Measurements from ENCODE around the gene SLC6A9.

SLC6A9 gene

GRCh38 chr1:44031252-44032169, at the start of gene SLC6A9:
TSS of gene SLC6A9 (minus strand) at chr1:44031462. CDS start at chr1:44024277, 7,185 bp downstream.
- no peak for FAIRE-seq
- DNase-seq (ENCODE audit: low spot score) = no peak

GRCh38 chr1:44079566-44079965, 48.3 kb upstream of the SLC6A9 start:
- FAIRE-seq = no peak
- DNase-seq (ENCODE audit: low spot score) = no peak

- no peak for FAIRE-seq
- no peak for DNase-seq (ENCODE audit: low spot score)
Observed at GRCh38 chr1:44078104-44078503, 46.8 kb upstream of the SLC6A9 start.

- DNase-seq (ENCODE audit: low spot score) (peak; percentile 28), FAIRE-seq (peak; percentile 33)
Observed at GRCh38 chr1:44077421-44077820, 46.2 kb upstream of the SLC6A9 start.

- DNase-seq (ENCODE audit: low spot score) = peak; percentile 88
- peak; percentile 98 for FAIRE-seq
Observed at GRCh38 chr1:44076066-44076465, 44.8 kb upstream of the SLC6A9 start.

GRCh38 chr1:44074415-44074814, 43.2 kb upstream of the SLC6A9 start:
- DNase-seq (ENCODE audit: low spot score) (no peak), FAIRE-seq (no peak)

- FAIRE-seq (no peak), DNase-seq (ENCODE audit: low spot score) (no peak)
Observed at GRCh38 chr1:44073528-44073927, 42.3 kb upstream of the SLC6A9 start.

GRCh38 chr1:44072821-44073220, 41.6 kb upstream of the SLC6A9 start:
- DNase-seq (ENCODE audit: low spot score) = no peak
- no peak for FAIRE-seq

GRCh38 chr1:44072204-44072603, 40.9 kb upstream of the SLC6A9 start:
- peak; percentile 87 for FAIRE-seq

DNA sequence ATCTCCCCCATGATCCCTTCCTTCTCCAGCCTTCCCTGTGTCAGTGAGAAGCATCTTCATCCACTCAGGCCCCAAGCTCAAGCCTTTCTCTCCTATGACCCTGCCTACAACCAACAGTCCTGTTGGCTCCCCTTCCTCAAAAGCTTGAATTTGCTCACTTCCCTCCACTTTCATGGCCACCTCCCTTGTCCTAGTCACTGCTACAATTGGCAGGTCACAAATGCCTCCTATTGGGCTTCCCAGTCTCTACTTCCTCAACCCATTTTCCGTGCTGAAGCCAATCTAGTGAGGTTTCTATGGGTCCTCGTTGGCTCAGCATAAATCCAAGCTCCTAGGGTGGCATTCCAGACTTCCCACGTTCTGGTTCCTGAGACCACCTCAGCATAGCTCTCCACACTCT, 40.2 kb upstream of the SLC6A9 start:
- FAIRE-seq = no peak

More at GRCh38 chr1:44072204-44072603, 40.9 kb upstream of the SLC6A9 start:
- peak; percentile 76 for DNase-seq (ENCODE audit: low spot score)

DNA sequence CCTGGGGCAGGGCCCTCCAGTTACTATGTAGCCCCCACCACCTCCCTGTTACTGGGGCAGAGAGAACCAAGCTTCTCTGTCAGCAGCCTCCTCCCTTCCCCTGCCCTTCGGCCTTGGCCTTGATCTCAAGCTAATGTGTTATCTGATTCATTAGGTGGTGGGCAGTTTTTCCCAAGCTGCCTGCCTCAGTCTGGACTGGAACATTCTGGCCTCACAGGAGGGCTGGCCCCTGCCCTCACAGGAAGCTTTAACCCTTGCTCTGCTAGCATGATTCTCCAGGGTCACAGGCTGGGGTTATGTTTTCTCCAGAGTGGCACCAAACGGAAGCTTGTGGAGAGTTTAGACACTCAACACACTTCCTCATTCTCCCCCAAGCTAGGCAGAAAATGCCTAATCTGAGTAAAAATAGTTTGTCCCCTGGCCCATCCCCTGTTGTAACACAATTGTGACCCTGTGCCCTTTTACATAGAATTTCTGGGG, 37.2 kb upstream of the SLC6A9 start:
- DNase-seq (ENCODE audit: low spot score) (no peak), FAIRE-seq (no peak)

More for the DNA sequence above, 40.2 kb upstream of the SLC6A9 start:
- no peak for DNase-seq (ENCODE audit: low spot score)

DNA sequence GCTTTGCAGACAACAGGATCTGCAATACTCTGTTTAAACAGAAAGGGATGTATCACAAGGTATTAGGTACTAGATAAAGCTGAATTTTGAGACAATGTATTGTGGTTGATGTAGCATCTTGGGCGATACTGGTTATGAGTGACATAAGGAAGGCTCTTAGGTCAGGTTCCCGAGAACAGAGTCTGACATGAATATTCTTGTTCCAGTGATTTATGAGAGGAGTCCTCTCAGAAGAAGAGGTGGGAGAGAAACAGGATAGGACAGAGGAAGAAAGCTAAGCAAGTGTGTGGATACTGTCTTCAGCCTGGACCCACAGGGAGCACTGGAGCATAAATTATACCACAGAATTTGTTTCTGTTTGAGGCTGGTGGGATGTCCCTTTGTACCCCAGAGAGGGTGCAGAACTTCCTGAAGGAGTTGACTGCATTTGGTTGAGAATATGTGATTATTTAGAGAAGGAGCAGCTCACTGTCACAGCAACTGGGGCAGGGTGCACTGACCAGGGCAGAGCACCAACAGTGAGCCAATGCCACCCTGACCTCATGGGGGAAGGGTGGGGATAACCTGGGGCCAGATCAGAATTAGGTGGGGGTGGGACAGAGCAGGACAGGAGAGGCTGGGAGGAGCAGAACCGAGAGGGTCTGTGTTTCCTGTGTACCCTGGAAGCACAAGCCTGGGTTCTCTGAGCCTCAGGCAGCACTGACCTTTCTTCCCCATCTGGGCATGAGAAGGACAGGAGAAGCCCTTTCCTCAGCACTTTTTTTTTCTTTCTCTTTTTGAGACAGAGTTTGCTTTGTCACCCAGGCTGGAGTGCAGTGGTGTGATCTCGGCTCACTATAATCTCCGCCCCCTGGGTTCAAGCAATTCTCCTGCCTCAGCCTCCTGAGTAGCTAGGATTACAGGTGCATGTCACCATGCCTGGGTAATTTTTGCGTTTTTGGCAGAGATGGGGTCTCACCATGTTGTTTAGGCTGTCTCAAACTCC, 36.3 kb upstream of the SLC6A9 start:
- no peak for FAIRE-seq
- DNase-seq (ENCODE audit: low spot score) = no peak

DNA sequence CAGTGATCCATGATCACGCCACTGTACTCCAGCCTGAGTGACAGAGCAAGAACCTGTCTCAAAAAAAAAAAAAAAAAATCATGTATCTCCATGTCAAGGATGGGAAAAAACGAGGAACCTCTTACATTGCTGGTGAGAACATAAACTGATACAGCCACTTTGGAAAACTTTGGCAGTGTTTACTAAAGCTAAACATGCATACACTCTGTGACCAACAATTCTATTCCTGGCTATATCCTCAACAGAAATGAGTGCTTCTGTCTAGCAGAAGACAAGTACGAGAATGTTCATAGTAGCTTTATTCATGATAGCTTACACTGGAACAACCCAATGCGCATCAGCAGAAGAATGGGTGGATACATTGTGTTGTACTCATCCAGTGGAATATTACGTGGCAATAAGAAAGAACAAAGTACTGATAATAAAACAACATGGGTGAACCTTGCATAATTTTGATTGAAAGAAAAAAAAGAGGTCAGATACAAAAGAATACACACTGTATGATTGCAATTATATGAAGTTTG, 31.5 kb upstream of the SLC6A9 start:
- no peak for DNase-seq (ENCODE audit: low spot score)
- no peak for FAIRE-seq

- FAIRE-seq (no peak), DNase-seq (ENCODE audit: low spot score) (no peak)
Observed at GRCh38 chr1:44061857-44062256, 30.6 kb upstream of the SLC6A9 start.

DNA sequence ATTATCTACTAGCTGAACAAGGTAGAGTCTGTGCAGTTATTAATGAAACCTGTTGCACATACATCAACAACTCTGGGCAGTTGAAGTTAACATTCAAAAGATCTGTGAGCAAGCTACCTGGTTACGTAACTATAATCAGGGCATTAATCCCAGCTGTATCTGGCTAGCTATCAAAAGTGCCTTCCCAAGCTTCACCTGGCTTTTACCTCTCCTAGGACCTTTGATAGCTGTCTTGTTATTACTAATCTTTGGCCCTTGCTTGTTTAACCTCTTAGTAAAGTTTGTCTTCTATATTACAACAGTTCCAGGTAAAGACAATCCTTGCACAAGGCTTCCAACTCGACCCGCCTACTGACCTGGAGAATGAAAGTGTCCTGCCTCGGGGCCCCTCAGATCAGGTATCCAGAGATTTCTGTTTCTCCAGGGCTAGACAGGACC, 29.6 kb upstream of the SLC6A9 start:
- DNase-seq (ENCODE audit: low spot score) (no peak), FAIRE-seq (no peak)

DNA sequence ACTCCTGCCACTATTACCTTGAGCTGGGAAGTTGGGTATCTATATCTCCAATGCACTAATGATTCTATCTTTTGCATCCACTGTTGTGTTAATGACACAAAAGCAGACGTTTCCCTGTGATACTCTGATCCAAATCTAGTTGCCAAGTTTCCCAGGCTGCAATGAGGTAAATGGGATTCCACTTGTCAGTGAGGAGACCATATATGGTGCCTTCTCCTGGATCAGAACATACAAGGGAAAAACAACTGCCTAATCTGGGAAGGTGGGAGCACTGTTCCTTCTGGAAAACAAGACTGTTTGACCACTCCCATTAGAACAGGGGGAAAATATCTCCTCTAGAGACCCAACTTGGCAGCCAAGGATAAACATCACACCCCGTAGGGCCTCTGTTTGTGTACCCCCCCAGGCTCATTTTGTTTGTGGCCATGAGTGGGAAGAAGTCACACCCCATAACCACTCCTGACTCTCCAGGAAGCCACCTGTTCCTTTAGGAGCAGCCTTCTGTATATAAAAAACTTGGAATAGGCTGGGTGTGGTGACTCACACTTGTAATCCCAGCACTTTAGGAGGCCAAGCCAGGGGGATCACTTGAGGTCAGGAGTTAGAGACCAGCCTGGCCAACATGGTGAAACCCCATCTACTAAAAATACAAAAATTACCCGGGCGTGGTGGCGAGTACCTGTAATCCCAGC, 28.5 kb upstream of the SLC6A9 start:
- FAIRE-seq (no peak), DNase-seq (ENCODE audit: low spot score) (no peak)

DNA sequence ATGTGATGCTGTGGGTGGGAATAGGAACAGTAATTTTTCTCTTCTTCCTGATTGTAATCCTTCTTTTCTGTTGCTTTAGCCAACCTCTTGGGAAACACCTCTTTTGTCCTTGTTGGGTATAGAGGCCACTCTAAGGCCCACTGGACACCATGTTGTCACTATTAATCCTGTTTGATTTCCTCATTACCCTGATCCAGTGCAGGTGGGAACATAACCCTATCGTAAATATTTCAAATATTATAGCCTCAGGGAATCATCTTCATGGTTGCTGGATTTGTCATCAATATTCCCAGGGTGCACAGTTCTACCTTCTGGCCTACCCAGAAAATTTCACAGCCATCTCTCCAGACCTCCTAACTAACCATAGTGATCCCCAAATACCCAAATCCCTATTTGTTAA, 27.9 kb upstream of the SLC6A9 start:
- FAIRE-seq (no peak), DNase-seq (ENCODE audit: low spot score) (no peak)

GRCh38 chr1:44057293-44057692, 26.0 kb upstream of the SLC6A9 start:
- FAIRE-seq (no peak), DNase-seq (ENCODE audit: low spot score) (no peak)

DNA sequence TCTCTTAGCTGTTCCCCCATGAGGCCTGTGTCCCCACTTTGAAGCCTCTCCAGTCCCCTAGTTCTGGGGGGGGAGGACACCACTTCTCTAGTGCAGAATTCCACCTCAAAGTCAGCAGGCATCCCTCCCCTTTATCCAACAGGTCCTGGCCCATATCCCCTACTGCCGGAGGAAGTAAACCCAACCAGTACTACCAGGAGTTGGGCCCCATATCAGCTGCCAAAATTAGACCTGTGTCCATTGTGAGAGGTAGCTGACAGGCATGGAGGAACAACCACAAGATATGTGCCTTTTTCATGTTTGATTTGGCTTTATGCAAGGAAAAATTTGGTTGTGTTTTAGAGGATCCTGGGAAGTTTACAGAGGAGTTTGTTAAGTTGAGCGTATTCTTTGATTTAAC, 22.1 kb upstream of the SLC6A9 start:
- DNase-seq (ENCODE audit: low spot score) (no peak), FAIRE-seq (no peak)

GRCh38 chr1:44050261-44050660, 19.0 kb upstream of the SLC6A9 start:
- no peak for DNase-seq (ENCODE audit: low spot score)
- no peak for FAIRE-seq

DNA sequence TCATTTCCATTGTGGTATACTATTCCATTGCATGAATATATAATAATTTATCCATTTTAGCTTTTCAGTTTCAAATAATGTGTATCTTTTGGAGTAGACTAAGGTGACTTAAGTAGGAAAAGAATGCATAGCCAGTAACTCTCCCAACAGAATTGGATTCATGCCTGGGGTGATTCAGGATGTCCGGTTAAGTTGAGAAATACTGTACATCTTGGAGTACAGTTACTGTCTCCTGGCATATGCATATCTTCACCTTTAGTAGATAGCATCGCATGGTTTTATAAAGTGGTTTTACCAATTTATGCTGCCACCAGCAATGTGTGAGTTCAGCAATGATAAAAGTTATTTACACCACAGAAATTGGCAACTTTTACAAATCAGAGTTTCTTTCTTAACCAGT, 18.6 kb upstream of the SLC6A9 start:
- DNase-seq (ENCODE audit: low spot score) = peak; percentile 70
- FAIRE-seq = peak; percentile 90

Measured in RCC 7860 (cell line).